Measurements from ENCODE around the gene SDCBP2. TPM values are rescaled to one million over a fixed set of nuclear protein-coding genes. Genes with fewer than 3 reads are reported as not detected.

SDCBP2 gene
- total and polyA plus RNA-seq, 2 donors (not counting 1 experiment from before 2014, with no cell fraction given) = 1.2 to 1.3 TPM

- Histone ChIP-seq H3K4me3 (ENCODE audit: control extremely low read depth in 1 of 5, extremely low read depth in 1 of 5, insufficient read depth in 1 of 5, low read depth in 2 of 5, low read length in 4 of 5) (no peak overlapping the region), H3K4me1 (ENCODE audit: control insufficient read depth in 2 of 2, insufficient read depth in 2 of 2, low read length in 2 of 2) (no peaks in the 10 kb centered on the region), H3K27me3 (replicated peaks in 1 of 4; ENCODE audit: control extremely low read depth in 1 of 4, control insufficient read depth in 3 of 4, insufficient read depth in 4 of 4, low read length in 3 of 4) (no peaks in the 10 kb centered on the region), H3K9ac (ENCODE audit: low read length) (no peak overlapping the region), H4K20me1 (ENCODE audit: control insufficient read depth, insufficient read depth, low read length, poor library complexity, severe bottlenecking) (no peaks in the 10 kb centered on the region), H3K79me2 (ENCODE audit: control insufficient read depth, insufficient read depth, low read length) (no peaks in the 10 kb centered on the region), H3K4me2 (replicated peaks; ENCODE audit: low read depth, low read length, poor library complexity, severe bottlenecking) (no peak overlapping the region), H3K36me3 (replicated peaks in 1 of 2; ENCODE audit: control extremely low read depth in 1 of 2, control insufficient read depth in 1 of 2, extremely low read depth in 1 of 2, insufficient read depth in 2 of 2, low read length in 1 of 2) (no peaks in the 10 kb centered on the region), H3K27ac (ENCODE audit: low read length in 2 of 2) (no peak overlapping the region), H3K9me3 (ENCODE audit: control extremely low read depth in 1 of 3, control insufficient read depth in 2 of 3, insufficient read depth in 1 of 3, low read length in 2 of 3) (no peaks in the 10 kb centered on the region), H2AFZ (ENCODE audit: insufficient read depth, low read depth, low read length, poor library complexity, severe bottlenecking) (no peak overlapping the region)
- ChIA-PET CTCF (interaction anchor here (1.1 to 2.5 kb wide), 2 partner anchors 14 to 205 kb away, joined by 3 to 12 read pairs; no protein-coding TSS in a partner anchor), POLR2A (interaction anchor here (0.6 kb wide), 1 partner anchor 992 kb away, joined by 7 read pairs; no protein-coding TSS in a partner anchor)
- no peak for ATAC-seq (ENCODE audit: low read depth)
- no peak for DNase-seq
- Mint-ChIP-seq H3K27ac (no peak overlapping the region), H3K4me3 (no peak overlapping the region), H3K9me3 (ENCODE audit: insufficient read depth) (no peaks in the 10 kb centered on the region), H3K27me3 (no peaks in the 10 kb centered on the region), H3K4me1 (no peaks in the 10 kb centered on the region)
- intact Hi-C loops (cut with micrococcal nuclease) = no loop called here
- 100% methylated on average over 4 of the region's 5 CpGs for WGBS (ENCODE audit: insufficient coverage)
- TF ChIP-seq EZH2 (IDR thresholded peaks at IDR 0.05; ENCODE audit: borderline replicate concordance, insufficient read depth, low read depth, low read length, poor library complexity, severe bottlenecking) = no peak
- TF ChIP-seq CTCF (IDR thresholded peaks at IDR 0.05) = no peak
Measured at GRCh38 chr20:1298166-1298565, 30.8 kb downstream of the SDCBP2 start.

- Histone ChIP-seq H3K9ac (ENCODE audit: low read length) (no peak overlapping the region), H3K27me3 (replicated peaks in 1 of 4; ENCODE audit: control extremely low read depth in 1 of 4, control insufficient read depth in 3 of 4, insufficient read depth in 4 of 4, low read length in 3 of 4) (no peaks in the 10 kb centered on the region), H3K9me3 (ENCODE audit: control extremely low read depth in 1 of 3, control insufficient read depth in 2 of 3, insufficient read depth in 1 of 3, low read length in 2 of 3) (no peaks in the 10 kb centered on the region), H3K79me2 (ENCODE audit: control insufficient read depth, insufficient read depth, low read length) (no peaks in the 10 kb centered on the region), H2AFZ (ENCODE audit: insufficient read depth, low read depth, low read length, poor library complexity, severe bottlenecking) (no peak overlapping the region), H4K20me1 (ENCODE audit: control insufficient read depth, insufficient read depth, low read length, poor library complexity, severe bottlenecking) (no peaks in the 10 kb centered on the region), H3K4me1 (ENCODE audit: control insufficient read depth in 2 of 2, insufficient read depth in 2 of 2, low read length in 2 of 2) (no peaks in the 10 kb centered on the region), H3K36me3 (replicated peaks in 1 of 2; ENCODE audit: control extremely low read depth in 1 of 2, control insufficient read depth in 1 of 2, extremely low read depth in 1 of 2, insufficient read depth in 2 of 2, low read length in 1 of 2) (no peaks in the 10 kb centered on the region), H3K27ac (ENCODE audit: low read length in 2 of 2) (no peak overlapping the region), H3K4me3 (ENCODE audit: control extremely low read depth in 1 of 5, extremely low read depth in 1 of 5, insufficient read depth in 1 of 5, low read depth in 2 of 5, low read length in 4 of 5) (no peak overlapping the region), H3K4me2 (replicated peaks; ENCODE audit: low read depth, low read length, poor library complexity, severe bottlenecking) (no peak overlapping the region)
- DNase-seq (no peak), ATAC-seq (ENCODE audit: low read depth) (no peak)
- POLR2A ChIA-PET = interaction anchor here (0.6 kb wide), 1 partner anchor 991 kb away, joined by 7 read pairs; no protein-coding TSS in a partner anchor
- Mint-ChIP-seq H3K4me1 (no peaks in the 10 kb centered on the region), H3K27me3 (no peaks in the 10 kb centered on the region), H3K9me3 (ENCODE audit: insufficient read depth) (no peaks in the 10 kb centered on the region), H3K27ac (no peak overlapping the region), H3K4me3 (no peak overlapping the region)
- WGBS (ENCODE audit: insufficient coverage) = 97% methylated on average over 2 of the region's 2 CpGs
- no peak for TF ChIP-seq CTCF (IDR thresholded peaks at IDR 0.05)
- no peak for TF ChIP-seq EZH2 (IDR thresholded peaks at IDR 0.05; ENCODE audit: borderline replicate concordance, insufficient read depth, low read depth, low read length, poor library complexity, severe bottlenecking)
- intact Hi-C loops (cut with micrococcal nuclease) = no loop called here
- CTCF ChIA-PET = interaction anchor here (1.1 to 2.5 kb wide), 2 partner anchors 14 to 206 kb away, joined by 3 to 12 read pairs; no protein-coding TSS in a partner anchor
Measured at GRCh38 chr20:1297486-1297885, 31.5 kb downstream of the SDCBP2 start.
